GM19324 (cell line): ENCODE data around the gene SLC9C1.

ENCODE experiments used
- ATAC-seq: cut with Tn5 transposase; IDR thresholded peaks from one replicate; pipeline ENCODE4 v1.9.1; 2021; ENCODE audit warnings: mild to moderate bottlenecking, moderate library complexity; ENCODE audit not compliant: unreplicated experiment, low FRiP score

The SLC9C1 gene

GRCh38 chr3:112293368-112294321, at the start of gene SLC9C1:
SLC9C1 (minus strand) TSS chr3:112294216; CDS start chr3:112286791, 7,425 bp downstream.
- peak; percentile 42 for ATAC-seq

GRCh38 chr3:112341386-112341785, 47.4 kb upstream of the SLC9C1 start:
- no peak for ATAC-seq

DNA sequence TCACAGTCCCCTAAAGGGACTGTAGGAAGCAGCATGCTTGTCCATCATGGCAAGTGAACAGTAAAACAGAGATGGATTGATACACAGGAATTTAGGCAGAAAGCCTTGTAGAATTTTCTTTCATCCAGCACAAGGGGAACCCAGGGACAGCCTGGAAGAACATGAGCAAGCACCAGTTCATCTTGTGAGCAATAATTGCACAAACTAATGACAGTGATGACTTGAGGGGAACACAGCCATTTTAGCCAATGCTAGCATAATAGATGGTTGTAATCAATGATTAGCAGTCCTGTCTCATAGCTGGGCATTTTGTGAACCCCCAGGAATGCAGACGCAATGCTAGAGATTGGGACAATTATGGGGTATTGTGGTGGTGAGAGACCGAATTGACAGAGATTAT, 45.6 kb upstream of the SLC9C1 start:
- no peak for ATAC-seq

DNA sequence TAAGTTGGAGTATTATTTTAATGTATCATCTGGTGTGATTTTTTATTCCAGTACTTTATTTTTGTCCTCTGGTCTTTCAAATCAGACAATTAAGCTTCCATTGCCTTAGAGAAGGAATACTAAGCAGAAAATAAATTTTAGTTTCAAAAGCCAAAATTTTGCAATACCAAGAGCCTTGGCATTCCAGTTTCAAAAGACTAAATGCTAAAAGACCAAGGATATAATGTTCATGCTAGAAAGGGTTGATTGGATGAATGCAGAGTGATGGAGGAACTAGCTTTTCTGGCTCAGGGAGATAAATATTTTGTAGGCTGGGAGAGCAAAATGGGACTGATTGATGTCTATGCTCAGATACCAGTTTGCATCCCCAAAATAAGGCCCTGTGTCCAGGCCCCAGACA, 45.1 kb upstream of the SLC9C1 start:
- ATAC-seq, result no peak

- no peak for ATAC-seq
Measured at GRCh38 chr3:112338727-112339056, 44.7 kb upstream of the SLC9C1 start.

- no peak for ATAC-seq
Measured at GRCh38 chr3:112338021-112338726, 44.2 kb upstream of the SLC9C1 start.

DNA sequence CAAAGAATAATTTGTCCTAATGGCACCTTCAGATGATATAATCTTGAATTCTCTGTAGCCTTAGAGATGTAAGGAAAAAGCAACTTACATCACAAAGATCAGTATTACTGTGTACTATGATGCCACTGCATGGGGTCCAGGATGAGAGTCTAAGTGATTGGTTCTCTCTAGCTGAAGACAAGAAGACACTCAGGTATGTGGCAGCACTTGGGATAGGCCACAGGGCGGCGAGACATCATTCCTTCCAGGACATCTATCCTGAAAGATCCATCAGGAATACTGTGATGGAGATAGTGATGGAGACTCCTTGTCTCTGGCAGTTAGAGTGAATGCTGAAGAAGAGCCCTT, 41.4 kb upstream of the SLC9C1 start:
- no peak for ATAC-seq

- no peak for ATAC-seq
Measured at GRCh38 chr3:112334691-112335433, 40.8 kb upstream of the SLC9C1 start.

DNA sequence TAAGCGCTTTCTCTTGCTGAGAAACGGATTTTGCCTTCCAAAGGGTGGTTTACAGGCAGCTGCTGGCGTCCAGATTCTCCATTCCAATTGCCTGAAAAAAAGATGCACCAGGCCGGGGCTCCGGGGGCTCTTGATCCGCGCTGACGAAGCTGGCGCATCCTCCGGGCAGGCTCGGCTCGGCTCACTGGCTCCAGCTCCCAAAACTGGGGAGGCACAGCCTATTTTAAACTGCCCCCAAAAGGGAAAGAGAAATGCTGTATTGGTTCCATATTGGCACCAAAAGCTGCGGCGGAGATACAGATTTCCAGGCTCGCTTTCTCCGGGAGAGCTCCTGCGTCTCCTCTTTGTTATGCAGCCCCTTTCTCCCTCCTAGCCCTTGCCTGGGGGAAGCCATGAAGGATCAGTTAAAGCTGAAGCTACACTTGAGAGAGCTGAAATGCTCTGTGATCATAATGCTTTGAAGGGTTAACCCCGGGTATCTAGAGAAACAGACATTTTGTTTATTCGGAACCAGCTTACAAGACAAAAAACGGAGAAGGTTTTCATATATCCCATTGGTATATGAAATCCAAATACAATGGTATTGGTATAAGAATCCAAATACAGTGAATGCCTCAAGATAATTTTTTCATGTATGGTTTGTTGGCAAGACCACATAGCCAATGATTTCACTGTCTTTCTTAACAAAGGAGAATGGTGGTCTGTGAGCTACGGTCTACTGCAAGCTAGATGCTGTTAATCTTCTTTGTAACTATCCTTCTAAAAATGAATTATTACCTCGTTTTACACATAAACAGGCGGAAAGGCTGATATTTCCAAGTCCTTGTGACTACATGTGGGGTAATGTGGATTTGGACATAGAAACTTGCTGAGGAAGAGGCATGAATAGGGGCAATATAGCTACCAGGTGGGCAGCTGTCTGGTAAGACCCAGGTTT, 39.6 kb upstream of the SLC9C1 start:
- peak; percentile 42 for ATAC-seq

GRCh38 chr3:112333002-112333380, 39.0 kb upstream of the SLC9C1 start, which contains the start of gene CD200:
CD200 (plus strand) TSS chr3:112333156; CDS start chr3:112333213, 57 bp downstream.
- ATAC-seq, result peak; percentile 61

DNA sequence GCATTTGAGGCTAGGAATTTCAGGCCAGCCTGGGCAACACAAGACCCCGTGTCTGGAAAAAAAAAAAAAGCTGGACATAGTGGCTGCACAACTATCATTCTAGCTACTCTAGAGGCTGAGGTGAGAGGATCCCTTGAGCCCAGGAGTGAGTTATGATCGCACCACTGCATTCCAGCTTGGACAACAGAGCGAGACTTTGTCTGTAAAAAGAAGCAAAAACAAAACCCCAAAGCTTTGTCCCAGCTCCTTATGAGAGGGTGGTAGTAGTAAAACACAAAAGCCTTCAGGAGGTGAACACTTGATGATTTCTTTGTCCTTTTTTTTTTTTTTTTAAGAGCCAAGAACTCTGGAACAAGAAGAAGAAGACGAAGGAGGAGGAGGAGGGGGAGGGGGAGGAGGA, 37.8 kb upstream of the SLC9C1 start:
- no peak for ATAC-seq

- ATAC-seq, result peak; percentile 81
Measured at GRCh38 chr3:112327371-112327951, 33.4 kb upstream of the SLC9C1 start.

DNA sequence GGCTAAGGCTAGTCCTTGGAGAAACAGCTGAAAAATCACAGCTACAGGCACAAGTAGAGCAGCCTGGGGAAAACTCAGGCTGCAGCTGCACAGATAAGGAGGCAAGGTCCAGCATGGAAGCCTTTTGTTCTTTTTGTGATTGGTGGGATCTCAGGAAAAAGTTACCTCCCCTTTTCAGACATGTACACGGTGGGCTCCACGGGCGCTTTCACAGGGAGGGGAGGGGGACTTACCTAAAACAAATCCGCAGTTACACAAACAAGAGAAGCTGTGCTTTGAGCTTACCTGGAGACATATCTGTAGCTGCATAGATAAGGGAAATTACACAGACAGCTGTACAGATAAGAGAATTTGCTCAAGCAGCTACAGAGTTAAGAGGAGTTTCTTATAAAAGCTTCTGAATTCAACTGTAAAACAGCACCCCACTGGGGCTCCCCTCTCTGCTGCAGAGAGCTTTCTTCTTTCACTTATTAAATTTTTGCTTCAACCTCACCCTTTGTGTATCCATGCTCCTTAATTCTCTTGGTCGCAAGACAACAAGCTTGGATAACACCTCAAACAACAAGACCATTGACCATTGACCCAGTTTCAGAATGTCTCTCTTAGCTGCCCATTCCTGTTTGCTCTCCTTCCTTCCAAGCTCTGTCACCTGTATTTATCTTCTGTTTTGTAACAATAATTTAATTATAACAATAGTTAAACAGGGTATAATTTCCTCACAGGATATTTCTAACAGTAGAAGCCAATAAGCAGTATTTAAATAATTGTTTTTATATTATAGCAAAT, 28.0 kb upstream of the SLC9C1 start:
- no peak for ATAC-seq

- ATAC-seq, result no peak
Measured at GRCh38 chr3:112320691-112321090, 26.7 kb upstream of the SLC9C1 start.

DNA sequence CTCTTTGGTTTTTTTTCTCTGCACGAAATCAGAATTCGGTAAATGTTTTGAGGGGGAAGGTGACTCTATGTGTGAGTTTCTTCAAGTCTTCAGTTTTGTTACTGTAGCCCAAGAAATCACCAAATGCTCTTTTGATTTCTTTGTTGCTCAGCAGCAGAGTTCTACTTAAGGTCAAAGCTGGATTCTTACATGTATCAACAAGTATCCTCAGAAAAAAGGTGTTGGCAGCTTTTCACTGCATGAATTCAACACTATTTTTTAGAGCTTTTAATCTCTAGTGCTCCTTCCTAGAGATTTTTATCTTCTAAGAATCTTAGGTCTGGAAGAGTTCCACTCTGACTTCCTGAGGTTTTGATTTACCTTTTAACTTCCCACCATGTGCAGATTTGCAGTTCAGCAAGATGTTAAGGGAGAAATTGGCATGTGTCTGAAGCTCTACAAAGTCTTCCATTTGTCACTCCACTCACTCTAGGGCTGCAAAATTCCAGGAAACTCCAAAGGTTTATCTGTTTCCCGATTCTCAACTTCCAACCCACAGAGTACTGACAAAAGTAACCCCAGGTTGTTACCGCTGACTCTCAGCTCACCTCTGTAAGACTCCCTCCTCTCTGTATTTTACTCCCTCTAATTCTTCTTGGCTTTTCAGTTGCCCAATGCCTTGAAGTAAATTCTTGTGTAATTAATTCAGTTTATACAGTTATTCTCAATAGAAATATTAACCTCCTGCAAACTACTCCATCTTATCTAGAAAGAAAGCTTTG, 25.7 kb upstream of the SLC9C1 start:
- no peak for ATAC-seq

DNA sequence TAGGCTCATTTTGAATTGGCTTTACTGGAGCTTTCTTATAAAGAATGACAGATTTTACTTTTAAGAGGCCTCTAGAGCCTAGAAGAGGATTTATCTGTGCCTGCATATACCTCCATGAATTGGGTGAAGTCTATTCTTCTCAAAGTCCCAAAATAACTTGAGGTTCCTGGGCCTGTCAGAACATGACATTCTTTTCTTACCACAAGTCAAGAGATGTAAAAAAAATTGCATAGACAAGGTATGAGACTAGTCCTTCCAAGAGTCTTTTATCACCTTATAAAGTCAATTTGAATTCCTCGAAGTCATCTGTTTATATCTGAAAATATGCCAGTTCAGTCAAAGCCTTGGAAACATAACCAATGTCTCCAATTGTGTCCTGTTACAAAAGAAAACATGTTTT, 21.8 kb upstream of the SLC9C1 start:
- ATAC-seq, result no peak

GRCh38 chr3:112314649-112315048, 20.6 kb upstream of the SLC9C1 start:
- no peak for ATAC-seq
